Activated CD8-positive, alpha-beta memory T cell treated with anti-CD3 and anti-CD28 coated beads for 36 hours (primary cell): Measurements from ENCODE around the gene IPO7. TPM values are rescaled to one million over a fixed set of nuclear protein-coding genes. Genes with fewer than 3 reads are reported as not detected.
"Not testable (repeated sequence)": the region's sequence is repeated elsewhere in the genome, so short reads cannot be mapped to it uniquely, and the experiment has no call there.

ENCODE experiments used
- CTCF ChIA-PET: fragments of 350-600 bp; sonication (Branson Sonifier 250); formaldehyde crosslinking; loops from one replicate; lab custom pipeline; 2021; ENCODE audit warnings: antibody characterized with exemption; lab: Charles Lee
- POLR2A ChIA-PET: fragments of 350-600 bp; sonication (Branson Sonifier 250); formaldehyde crosslinking; loops from one replicate; lab custom pipeline; 2021; ENCODE audit warnings: antibody characterized with exemption; lab: Charles Lee
- total RNA-seq, 2 experiments: library from RNA; stranded (reverse); gene quantifications; one replicate each; pipeline ENCODE4 v1.2.3, GENCODE V29; 2021

Gene IPO7
- 100 to 1,000 TPM; 174 to 187 TPM for total RNA-seq

- ChIA-PET CTCF (interaction anchor here (0.6 to 1.5 kb wide), 5 partner anchors 21 to 364 kb away, joined by 3 to 6 read pairs (median 4); no protein-coding TSS in a partner anchor), POLR2A (interaction anchor here (0.6 to 2.2 kb wide), 8 partner anchors 20 to 418 kb away, joined by 3 to 27 read pairs (median 10); partner anchors contain the start of genes DENND5A, TMEM41B and ZNF143)
Measured at GRCh38 chr11:9384535-9385326, at the start of gene IPO7. IPO7 (plus strand) TSS chr11:9384652; CDS start chr11:9384764, 112 bp downstream.

- ChIA-PET POLR2A (interaction anchor here (0.6 kb wide), 1 partner anchor 44 kb away, joined by 6 read pairs; no protein-coding TSS in a partner anchor), CTCF (no interaction called here)
Measured at GRCh38 chr11:9341638-9342178, 42.7 kb upstream of the IPO7 start.

GRCh38 chr11:9344061-9344680 is 40.3 kb upstream of the IPO7 start:
- ChIA-PET CTCF (no interaction called here), POLR2A (no interaction called here)

- ChIA-PET CTCF (no interaction called here), POLR2A (no interaction called here)
Measured at GRCh38 chr11:9347100-9347499, 37.4 kb upstream of the IPO7 start.

- POLR2A ChIA-PET, CTCF ChIA-PET: not testable (repeated sequence)
Measured at GRCh38 chr11:9347779-9348178, 36.7 kb upstream of the IPO7 start.

GRCh38 chr11:9351321-9351881 is 33.1 kb upstream of the IPO7 start:
- POLR2A ChIA-PET, result no interaction called here
- CTCF ChIA-PET, result no interaction called here

GRCh38 chr11:9357041-9357440 is 27.4 kb upstream of the IPO7 start:
- CTCF ChIA-PET, result interaction anchor here (0.6 kb wide), 1 partner anchor 942 kb away, joined by 4 read pairs; no protein-coding TSS in a partner anchor

GRCh38 chr11:9360862-9361622 is 23.4 kb upstream of the IPO7 start:
- POLR2A ChIA-PET, CTCF ChIA-PET: not testable (repeated sequence)

More at GRCh38 chr11:9357041-9357440, 27.4 kb upstream of the IPO7 start:
- POLR2A ChIA-PET, result no interaction called here

- ChIA-PET CTCF (no interaction called here), POLR2A (no interaction called here)
Measured at GRCh38 chr11:9362393-9362863, 22.0 kb upstream of the IPO7 start.

GRCh38 chr11:9363954-9364912 is 20.2 kb upstream of the IPO7 start:
- POLR2A ChIA-PET, result interaction anchor here (0.6 to 1.6 kb wide), 4 partner anchors 21 to 355 kb away, joined by 4 to 13 read pairs (median 5); partner anchors contain the start of genes IPO7 and ZNF143
- CTCF ChIA-PET, result interaction anchor here (0.8 to 1.6 kb wide), 2 partner anchors 21 to 25 kb away, joined by 3 to 4 read pairs; no protein-coding TSS in a partner anchor

- POLR2A ChIA-PET, result no interaction called here
Measured at GRCh38 chr11:9367551-9367950, 16.9 kb upstream of the IPO7 start.

GRCh38 chr11:9377036-9377435 is 7.4 kb upstream of the IPO7 start:
- ChIA-PET CTCF (no interaction called here), POLR2A (no interaction called here)

More at GRCh38 chr11:9367551-9367950, 16.9 kb upstream of the IPO7 start:
- CTCF ChIA-PET, result interaction anchor here (0.8 kb wide), 1 partner anchor 14 kb away, joined by 3 read pairs; no protein-coding TSS in a partner anchor

- CTCF ChIA-PET, result no interaction called here
Measured at GRCh38 chr11:9379041-9379440, 5.4 kb upstream of the IPO7 start.

GRCh38 chr11:9380773-9381172 is 3.7 kb upstream of the IPO7 start:
- ChIA-PET POLR2A (interaction anchor here (0.6 kb wide), 1 partner anchor 122 kb away, joined by 5 read pairs; no protein-coding TSS in a partner anchor), CTCF (interaction anchor here (0.7 to 1.4 kb wide), 2 partner anchors 13 to 59 kb away, joined by 3 to 4 read pairs; no protein-coding TSS in a partner anchor)

More at GRCh38 chr11:9379041-9379440, 5.4 kb upstream of the IPO7 start:
- POLR2A ChIA-PET, result interaction anchor here (0.6 kb wide), 1 partner anchor 184 kb away, joined by 3 read pairs; no protein-coding TSS in a partner anchor

GRCh38 chr11:9385327-9385899 is 961 bp downstream of the IPO7 start:
- CTCF ChIA-PET, result interaction anchor here (0.5 to 1.5 kb wide), 5 partner anchors 21 to 912 kb away, joined by 3 to 5 read pairs (median 4); partner anchors contain the start of gene TMEM41B

GRCh38 chr11:9386086-9386485 is 1.6 kb downstream of the IPO7 start:
- CTCF ChIA-PET, result interaction anchor here (1.2 to 1.5 kb wide), 2 partner anchors 71 to 75 kb away, joined by 4 to 5 read pairs; partner anchors contain the start of gene TMEM41B
- POLR2A ChIA-PET, result interaction anchor here (0.7 to 2.2 kb wide), 4 partner anchors 44 to 74 kb away, joined by 3 to 27 read pairs (median 9); partner anchors contain the start of genes TMEM41B and ZNF143

More at GRCh38 chr11:9385327-9385899, 961 bp downstream of the IPO7 start:
- POLR2A ChIA-PET, result interaction anchor here (0.6 to 2.2 kb wide), 7 partner anchors 21 to 418 kb away, joined by 3 to 27 read pairs (median 11); partner anchors contain the start of genes DENND5A, TMEM41B and ZNF143
